Kidney (tissue), 14 donors: ENCODE measurements around the gene PDZK1. TPM values are rescaled to one million over a fixed set of nuclear protein-coding genes. Genes with fewer than 3 reads are reported as not detected.
A peak's percentile ranks its signal among the peaks of the same experiment; 100 is the strongest.

Experiments
- DNase-seq, 5 donors: peaks; one replicate each; pipeline ENCODE4 v3.0.0-alpha.2; 2013 to 2020
- FAIRE-seq: peaks from 2 replicates; lab custom pipeline; 2012; peaks lifted over from hg19 to GRCh38; lab: Jason Lieb, UNC
- H3K27ac ChIP-seq, 2 donors: one replicate each; pipeline ENCODE4 v1.7.0; 2013; ENCODE audit warnings: low read depth in 2 of 2, low read length in 2 of 2, inconsistent platforms in 1 of 2
- H3K27me3 ChIP-seq: one replicate; pipeline ENCODE4 v1.7.1; 2013; ENCODE audit warnings: low read length, inconsistent platforms; ENCODE audit not compliant: control insufficient read depth, insufficient read depth
- H3K36me3 ChIP-seq, 3 donors: one replicate each; pipeline versions ENCODE4 v1.7.0 to v1.7.1; 2013; ENCODE audit warnings: low read length in 3 of 3, control low read depth in 1 of 3, inconsistent platforms in 1 of 3; ENCODE audit not compliant: insufficient read depth in 3 of 3, control insufficient read depth in 2 of 3
- H3K4me1 ChIP-seq, 3 donors: one replicate each; pipeline versions ENCODE4 v1.7.0 to v1.7.1; 2013; ENCODE audit warnings: low read length in 3 of 3, inconsistent platforms in 1 of 3, low read depth in 1 of 3; ENCODE audit not compliant: control insufficient read depth in 2 of 3, insufficient read depth in 2 of 3
- H3K4me3 ChIP-seq, 3 donors: one replicate each; pipeline versions ENCODE4 v1.7.0 to v1.8.1; 2013; ENCODE audit warnings: low read length in 3 of 3, control low read depth in 1 of 3, inconsistent platforms in 1 of 3
- H3K9ac ChIP-seq, 3 donors: one replicate each; pipeline versions ENCODE4 v1.7.0 to v1.7.1; 2013; ENCODE audit warnings: low read length in 3 of 3, control low read depth in 1 of 3, inconsistent platforms in 1 of 3
- H3K9me3 ChIP-seq, 3 donors: one replicate each; pipeline versions ENCODE4 v1.7.0 to v1.7.1; 2013; ENCODE audit warnings: low read length in 3 of 3, control low read depth in 1 of 3, inconsistent platforms in 1 of 3; ENCODE audit not compliant: control insufficient read depth in 2 of 3, insufficient read depth in 1 of 3
- intact Hi-C: fragments of 100-400 bp; cut with DNase I; formaldehyde crosslinking; loops from one replicate; pipeline ENCODE4 v1.11.1; 2022
- polyA plus RNA-seq: library from polyadenylated mRNA; stranded (reverse); fragments of 350-450 nt; fragmentation: Illumina TruSeq; extraction: RNeasy Lipid Tissue Mini Kit (QIAGEN cat#74804); gene quantifications from one replicate; pipeline ENCODE4 v1.2.3, GENCODE V29; 2014; ENCODE audit warnings: low read depth, low replicate concordance; ENCODE audit not compliant: insufficient read depth
- total RNA-seq: library from RNA; stranded (reverse); fragmentation: NEBNext Ultra II Directional; extraction: Animal tissue kit (Norgen Biotek cat#: 25700); gene quantifications from one replicate; pipeline ENCODE4 v1.2.1, GENCODE V29; 2021
- TF ChIP-seq, protein P1 (sequence below): IDR thresholded peaks from 3 replicates; pipeline ENCODE4 v1.5.1; 2012; ENCODE audit warnings: mild to moderate bottlenecking, moderate library complexity, borderline replicate concordance; ENCODE audit not compliant: insufficient read depth; ENCODE audit errors: extremely low read depth
- donor health status: control.
- donor health status: control.
- donor health status: control.
- donor health status: control.
- donor health status: control.
- donor health status: DM: yes; HTN: yes; CAD: no.
- donor health status: Normal renal cell carcinoma (clear cell type).

The PDZK1 gene
- total and polyA plus RNA-seq, 2 donors from 2014 or later, result 152 to 659 TPM

DNA sequence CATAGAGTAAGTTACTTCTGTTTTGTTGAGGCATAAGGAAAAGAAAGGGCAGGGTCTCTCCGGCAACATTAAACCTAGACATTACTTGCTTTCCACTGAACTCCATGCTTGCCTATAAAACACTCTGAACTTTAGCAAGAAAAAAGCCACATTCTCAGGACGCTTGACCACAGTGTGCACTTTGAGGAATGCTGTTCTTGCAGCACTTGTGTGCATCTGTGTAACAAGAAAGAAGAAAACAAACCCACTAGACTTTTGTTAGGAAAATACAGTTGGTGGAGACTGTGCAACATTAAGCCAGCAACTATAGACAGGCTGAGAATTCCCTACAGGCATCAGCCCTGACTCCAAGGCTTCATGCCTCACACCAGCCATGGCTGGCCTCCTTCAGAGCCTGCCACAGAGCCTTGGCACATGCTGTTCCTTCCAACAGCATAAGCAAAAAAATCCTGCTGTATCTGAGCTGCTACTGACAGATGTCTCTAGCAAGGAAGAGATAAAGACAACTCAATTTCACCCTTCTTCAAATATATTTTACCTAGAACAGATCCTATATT is 5.8 kb downstream of the PDZK1 start:
- TF ChIP-seq, protein P1, sequence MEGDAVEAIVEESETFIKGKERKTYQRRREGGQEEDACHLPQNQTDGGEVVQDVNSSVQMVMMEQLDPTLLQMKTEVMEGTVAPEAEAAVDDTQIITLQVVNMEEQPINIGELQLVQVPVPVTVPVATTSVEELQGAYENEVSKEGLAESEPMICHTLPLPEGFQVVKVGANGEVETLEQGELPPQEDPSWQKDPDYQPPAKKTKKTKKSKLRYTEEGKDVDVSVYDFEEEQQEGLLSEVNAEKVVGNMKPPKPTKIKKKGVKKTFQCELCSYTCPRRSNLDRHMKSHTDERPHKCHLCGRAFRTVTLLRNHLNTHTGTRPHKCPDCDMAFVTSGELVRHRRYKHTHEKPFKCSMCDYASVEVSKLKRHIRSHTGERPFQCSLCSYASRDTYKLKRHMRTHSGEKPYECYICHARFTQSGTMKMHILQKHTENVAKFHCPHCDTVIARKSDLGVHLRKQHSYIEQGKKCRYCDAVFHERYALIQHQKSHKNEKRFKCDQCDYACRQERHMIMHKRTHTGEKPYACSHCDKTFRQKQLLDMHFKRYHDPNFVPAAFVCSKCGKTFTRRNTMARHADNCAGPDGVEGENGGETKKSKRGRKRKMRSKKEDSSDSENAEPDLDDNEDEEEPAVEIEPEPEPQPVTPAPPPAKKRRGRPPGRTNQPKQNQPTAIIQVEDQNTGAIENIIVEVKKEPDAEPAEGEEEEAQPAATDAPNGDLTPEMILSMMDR, result no peak

DNA sequence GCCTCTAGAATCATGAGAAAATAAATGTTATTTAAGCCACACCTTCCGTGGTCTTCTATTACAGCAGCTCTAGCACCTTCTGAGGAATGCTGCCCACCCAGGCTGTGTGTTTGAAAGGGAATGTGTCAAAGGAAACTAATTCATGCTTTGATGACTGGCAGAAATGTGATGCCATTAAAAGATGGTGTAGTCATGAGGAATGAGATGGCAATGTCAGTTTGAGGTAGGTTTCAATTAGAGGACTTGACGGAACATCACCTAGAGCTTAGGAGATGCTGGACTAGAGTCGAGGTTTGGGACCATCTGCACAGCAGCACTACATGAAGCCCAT is 10.6 kb downstream of the PDZK1 start:
- H3K9me3 ChIP-seq, result no peaks in the 10 kb centered on the region
- intact Hi-C loops, result no loop called here
- peaks cover 0 to 8% (median 7%) of the 10 kb centered on the region in 3 donors for H3K4me1 ChIP-seq
- peak overlapping the region in 1 of 3 donors; percentile 4 for H3K4me3 ChIP-seq
- no peaks in the 10 kb centered on the region for H3K27me3 ChIP-seq
- H3K36me3 ChIP-seq, result peaks cover 0 to 10% (median 0%) of the 10 kb centered on the region in 3 donors
- FAIRE-seq (no peak), DNase-seq (peak in 1 of 5 donors; percentile 34)
- no peak overlapping the region for H3K27ac ChIP-seq
- TF ChIP-seq, protein P1, result no peak
- H3K9ac ChIP-seq, result no peak overlapping the region

More for the DNA sequence above, 5.8 kb downstream of the PDZK1 start:
- H3K27ac ChIP-seq, result peak overlapping the region in 1 of 2 donors; percentile 49
- intact Hi-C loops, result no loop called here
- H3K4me3 ChIP-seq, result peak overlapping the region in 2 of 3 donors; percentile 1 to 57
- no peak for DNase-seq
- no peak for FAIRE-seq
- no peaks in the 10 kb centered on the region for H3K27me3 ChIP-seq
- H3K9me3 ChIP-seq, result no peaks in the 10 kb centered on the region
- H3K36me3 ChIP-seq, result peaks cover 0 to 9% (median 0%) of the 10 kb centered on the region in 3 donors
- H3K4me1 ChIP-seq, result peaks cover 0 to 4% (median 4%) of the 10 kb centered on the region in 3 donors
- H3K9ac ChIP-seq, result no peak overlapping the region

DNA sequence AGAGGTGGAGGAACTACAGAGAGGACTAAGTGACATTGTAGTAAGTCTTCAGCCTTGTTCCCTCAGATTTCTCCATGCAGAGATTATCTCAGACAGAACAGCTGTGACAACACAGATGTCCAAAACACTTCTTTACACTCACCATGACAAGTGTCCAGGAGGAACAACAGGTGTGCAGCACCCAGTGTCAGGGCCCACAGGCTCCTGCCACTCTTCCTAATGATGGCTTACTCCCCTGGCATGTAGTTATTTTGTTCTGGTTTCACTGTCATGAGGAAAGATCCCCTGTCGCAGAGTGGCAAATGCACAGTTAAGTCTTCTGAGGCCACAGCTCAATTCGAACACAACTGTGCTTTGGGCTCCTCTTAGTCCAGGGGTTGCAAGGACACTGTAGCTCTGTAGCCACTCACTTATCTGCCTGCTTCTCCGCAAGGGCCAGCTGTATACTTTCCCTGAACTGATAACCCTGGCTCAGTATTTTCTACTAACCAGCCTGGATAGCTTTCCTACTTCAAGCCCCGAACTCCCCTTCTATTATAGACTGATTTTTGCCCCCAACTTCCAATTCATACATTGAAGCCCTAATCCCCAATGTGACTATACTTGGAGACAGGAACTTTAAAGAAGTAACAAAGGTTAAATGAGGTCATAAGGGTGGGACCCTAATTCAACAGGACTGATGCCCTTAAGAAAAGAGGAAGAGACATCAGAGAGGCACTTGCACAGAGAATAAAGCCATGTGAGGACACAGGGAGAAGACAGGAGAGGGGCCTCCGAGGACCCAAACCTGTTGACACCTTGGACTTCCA is 11.1 kb downstream of the PDZK1 start:
- Histone ChIP-seq H3K4me3 (peak overlapping the region in 1 of 3 donors; percentile 4), H3K4me1 (peaks cover 0 to 12% (median 9%) of the 10 kb centered on the region in 3 donors), H3K36me3 (peaks cover 0 to 15% (median 0%) of the 10 kb centered on the region in 3 donors), H3K9ac (no peak overlapping the region), H3K9me3 (no peaks in the 10 kb centered on the region), H3K27me3 (no peaks in the 10 kb centered on the region), H3K27ac (no peak overlapping the region)
- FAIRE-seq (no peak), DNase-seq (no peak)
- intact Hi-C loops, result no loop called here
- TF ChIP-seq, protein P1, result no peak
